ENCODE measurements around the gene GSTM3.
"Not testable (repeated sequence)": the region's sequence is repeated elsewhere in the genome, so short reads cannot be mapped to it uniquely, and the experiment has no call there.

GSTM3 gene

DNA sequence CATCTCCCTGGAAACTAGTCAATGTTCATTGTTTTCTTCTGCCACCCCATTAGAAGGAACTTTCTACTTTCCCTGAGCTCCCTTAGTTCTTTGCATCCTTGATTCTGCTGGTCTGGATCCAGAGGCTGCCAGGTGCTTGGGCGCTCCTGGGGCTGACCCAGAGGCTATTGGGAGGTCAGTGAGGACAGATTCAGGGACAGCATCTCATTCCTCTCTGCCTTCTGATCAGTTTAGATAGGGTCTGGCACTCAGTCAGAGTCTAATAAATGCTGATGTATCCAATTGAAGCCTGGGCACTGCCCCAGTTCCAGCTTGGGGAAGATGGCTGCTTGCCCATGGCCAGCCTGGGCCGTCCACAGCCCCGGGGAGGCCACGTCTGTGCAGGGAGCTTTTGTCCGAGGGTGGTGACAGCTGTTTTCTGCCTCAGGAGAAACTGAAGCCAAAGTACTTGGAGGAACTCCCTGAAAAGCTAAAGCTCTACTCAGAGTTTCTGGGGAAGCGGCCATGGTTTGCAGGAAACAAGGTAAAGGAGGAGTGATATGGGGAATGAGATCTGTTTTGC, 50.9 kb downstream of the GSTM3 start:
- Histone ChIP-seq H3K9me3 (no peaks in the 10 kb centered on the region), H3K4me3 (no peak overlapping the region), H3K4me1 (no peaks in the 10 kb centered on the region), H3K36me3 (no peaks in the 10 kb centered on the region), H3K27ac (no peak overlapping the region), H3K27me3 (no peaks in the 10 kb centered on the region)
- TF ChIP-seq, protein P1, sequence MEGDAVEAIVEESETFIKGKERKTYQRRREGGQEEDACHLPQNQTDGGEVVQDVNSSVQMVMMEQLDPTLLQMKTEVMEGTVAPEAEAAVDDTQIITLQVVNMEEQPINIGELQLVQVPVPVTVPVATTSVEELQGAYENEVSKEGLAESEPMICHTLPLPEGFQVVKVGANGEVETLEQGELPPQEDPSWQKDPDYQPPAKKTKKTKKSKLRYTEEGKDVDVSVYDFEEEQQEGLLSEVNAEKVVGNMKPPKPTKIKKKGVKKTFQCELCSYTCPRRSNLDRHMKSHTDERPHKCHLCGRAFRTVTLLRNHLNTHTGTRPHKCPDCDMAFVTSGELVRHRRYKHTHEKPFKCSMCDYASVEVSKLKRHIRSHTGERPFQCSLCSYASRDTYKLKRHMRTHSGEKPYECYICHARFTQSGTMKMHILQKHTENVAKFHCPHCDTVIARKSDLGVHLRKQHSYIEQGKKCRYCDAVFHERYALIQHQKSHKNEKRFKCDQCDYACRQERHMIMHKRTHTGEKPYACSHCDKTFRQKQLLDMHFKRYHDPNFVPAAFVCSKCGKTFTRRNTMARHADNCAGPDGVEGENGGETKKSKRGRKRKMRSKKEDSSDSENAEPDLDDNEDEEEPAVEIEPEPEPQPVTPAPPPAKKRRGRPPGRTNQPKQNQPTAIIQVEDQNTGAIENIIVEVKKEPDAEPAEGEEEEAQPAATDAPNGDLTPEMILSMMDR (IDR thresholded peaks at IDR 0.05): no peak
- intact Hi-C loops (cut with DNase I; ENCODE audit: low total_unique reads): loop anchor here (5.0 kb wide), 1 partner anchor 48 kb away; no protein-coding TSS in a partner anchor
- DNase-seq: no peak

GRCh38 chr1:109687641-109688499, 53.0 kb downstream of the GSTM3 start, which contains the start of gene GSTM1:
Gene GSTM1 (plus strand): TSS chr1:109687817. CDS start chr1:109687874, 57 bp downstream.
- intact Hi-C loops (cut with DNase I; ENCODE audit: low total_unique reads): loop anchor here (5.0 kb wide), 1 partner anchor 46 kb away; no protein-coding TSS in a partner anchor
- no peak for DNase-seq
- H3K27me3 ChIP-seq: no peaks in the 10 kb centered on the region
- no peaks in the 10 kb centered on the region for H3K4me1 ChIP-seq
- H3K27ac ChIP-seq: no peak within 1 kb of the TSS
- TF ChIP-seq, protein P1 (IDR thresholded peaks at IDR 0.05): no peak
- H3K4me3 ChIP-seq: no peak within 1 kb of the TSS
- H3K9me3 ChIP-seq: no peaks in the 10 kb centered on the region
- H3K36me3 ChIP-seq: no peaks in the 10 kb centered on the region

- H3K4me3 ChIP-seq, H3K27ac ChIP-seq, DNase-seq, H3K36me3 ChIP-seq, H3K9me3 ChIP-seq, H3K4me1 ChIP-seq, H3K27me3 ChIP-seq: not testable (repeated sequence)
- intact Hi-C loops (cut with DNase I; ENCODE audit: low total_unique reads): loop anchor here (5.0 kb wide), 1 partner anchor 45 kb away; no protein-coding TSS in a partner anchor
These were observed 53.7 kb downstream of the GSTM3 start for GRCh38 chr1:109687109-109687508.

DNA sequence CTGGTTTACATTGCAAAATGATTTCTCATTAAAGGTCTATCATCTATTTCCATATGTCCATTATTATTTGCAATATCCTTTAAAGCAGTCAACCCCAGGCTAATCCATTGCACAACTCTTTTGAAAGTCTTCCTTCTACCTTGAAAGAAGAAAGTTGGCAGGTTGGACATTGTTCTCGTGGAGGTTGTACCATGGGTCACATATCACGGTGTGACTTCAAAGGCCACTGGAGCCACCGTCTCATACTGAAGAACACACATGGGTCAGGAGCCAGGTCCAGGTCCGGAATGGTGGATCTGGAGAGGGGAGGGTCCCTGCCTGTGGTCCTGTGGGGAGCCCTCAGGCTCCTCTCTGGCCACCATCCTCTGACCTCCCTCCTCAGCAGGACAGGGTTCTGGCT, 54.9 kb downstream of the GSTM3 start:
- DNase-seq, H3K36me3 ChIP-seq, H3K9me3 ChIP-seq, H3K4me1 ChIP-seq, H3K27me3 ChIP-seq, H3K27ac ChIP-seq, H3K4me3 ChIP-seq: not testable (repeated sequence)
- intact Hi-C loops (cut with DNase I; ENCODE audit: low total_unique reads): loop anchor here (5.0 kb wide), 1 partner anchor 44 kb away; no protein-coding TSS in a partner anchor

DNA sequence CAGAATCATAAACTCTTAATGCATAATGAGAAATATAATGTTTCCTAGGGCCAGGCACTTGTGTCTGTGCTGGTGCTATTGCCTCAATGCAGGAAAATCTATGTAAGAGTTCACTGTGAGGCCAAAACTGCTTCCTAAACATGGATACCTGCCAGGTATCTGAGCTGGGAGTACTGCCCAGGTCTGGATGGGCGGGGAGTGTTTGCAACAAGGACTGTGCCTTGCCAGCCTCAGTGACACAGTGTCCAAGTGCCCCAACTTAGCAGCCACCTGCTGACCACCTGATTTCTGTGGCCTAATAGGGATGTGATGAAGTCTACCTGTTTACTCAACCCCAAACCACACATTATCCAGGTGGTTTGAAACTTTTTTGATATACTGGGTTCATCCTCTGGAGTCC, 55.4 kb downstream of the GSTM3 start:
- intact Hi-C loops (cut with DNase I; ENCODE audit: low total_unique reads): loop anchor here (5.0 kb wide), 1 partner anchor 43 kb away; no protein-coding TSS in a partner anchor
- not testable (repeated sequence) for H3K27me3 ChIP-seq, H3K27ac ChIP-seq, H3K4me3 ChIP-seq, H3K36me3 ChIP-seq, DNase-seq, H3K9me3 ChIP-seq, H3K4me1 ChIP-seq

DNA sequence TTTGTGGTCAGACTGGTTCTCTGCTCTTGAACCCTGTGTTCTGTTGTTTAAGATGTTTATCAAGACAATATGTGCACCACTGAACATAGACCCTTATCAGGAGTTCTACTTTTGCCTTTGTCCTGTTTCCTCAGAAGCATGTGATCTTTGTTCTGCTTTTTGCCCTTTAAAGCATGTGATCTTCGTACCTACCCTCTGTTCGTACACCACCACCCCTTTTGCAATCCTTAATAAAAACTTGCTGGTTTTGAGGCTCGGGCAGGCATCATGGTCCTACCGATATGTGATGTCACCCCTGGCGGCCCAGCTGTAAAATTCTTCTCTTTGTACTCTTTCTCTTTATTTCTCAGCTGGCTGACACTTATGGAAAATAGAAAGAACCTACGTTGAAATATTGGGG, 56.1 kb downstream of the GSTM3 start:
- H3K4me1 ChIP-seq, H3K27ac ChIP-seq, H3K27me3 ChIP-seq, H3K4me3 ChIP-seq, H3K36me3 ChIP-seq, H3K9me3 ChIP-seq, DNase-seq: not testable (repeated sequence)
- intact Hi-C loops (cut with DNase I; ENCODE audit: low total_unique reads): loop anchor here (5.0 kb wide), 1 partner anchor 42 kb away; no protein-coding TSS in a partner anchor
